GM21367 (cell line): ENCODE data around the gene IGFALS.
"Not testable (repeated sequence)": the region's sequence is repeated elsewhere in the genome, so short reads cannot be mapped to it uniquely, and the experiment has no call there.

Experiments used
- ATAC-seq: cut with Tn5 transposase; IDR thresholded peaks from one replicate; pipeline ENCODE4 v1.9.1; 2021; ENCODE audit not compliant: unreplicated experiment

The IGFALS gene

GRCh38 chr16:1818204-1818872 lies 24.8 kb upstream of the IGFALS start:
- ATAC-seq = no peak

DNA sequence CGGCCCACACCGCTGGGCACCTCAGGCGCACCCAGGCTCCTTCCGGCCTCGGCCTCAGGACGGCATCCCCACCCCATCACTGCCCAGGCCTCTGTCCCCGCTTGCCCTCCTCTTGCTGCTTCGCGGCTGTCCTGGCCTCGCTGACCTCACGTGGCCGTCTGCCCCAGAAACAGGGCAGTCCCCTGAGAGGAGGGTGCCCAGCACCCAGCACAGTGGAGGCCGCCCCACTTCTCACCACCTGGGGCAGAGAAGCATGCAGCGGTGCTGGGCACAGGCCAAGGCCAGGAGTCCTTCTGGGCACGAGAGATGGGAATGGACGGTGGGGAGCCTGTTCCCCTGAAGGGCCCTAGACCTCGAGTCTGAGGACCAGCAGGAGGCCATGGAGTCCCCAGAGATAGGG lies 24.2 kb upstream of the IGFALS start:
- no peak for ATAC-seq

DNA sequence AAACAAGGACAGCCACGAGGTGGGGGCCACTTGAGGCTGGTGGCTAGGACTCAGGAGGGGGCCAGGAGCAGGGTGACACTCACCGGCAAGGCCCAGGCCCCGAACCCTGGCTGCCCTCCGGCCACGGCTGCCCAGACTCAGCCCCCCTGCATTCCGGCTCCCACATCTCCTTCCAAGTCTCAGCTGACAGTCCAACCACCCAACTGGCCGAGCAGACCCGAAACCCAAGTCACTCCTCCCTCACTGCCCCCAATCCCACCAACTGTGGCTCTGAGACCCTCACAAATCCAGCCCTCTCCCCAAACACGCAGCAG lies 23.7 kb upstream of the IGFALS start:
- no peak for ATAC-seq

GRCh38 chr16:1816396-1817275 lies 23.1 kb upstream of the IGFALS start:
- ATAC-seq = no peak

GRCh38 chr16:1815461-1815860 lies 22.0 kb upstream of the IGFALS start:
- ATAC-seq = no peak

DNA sequence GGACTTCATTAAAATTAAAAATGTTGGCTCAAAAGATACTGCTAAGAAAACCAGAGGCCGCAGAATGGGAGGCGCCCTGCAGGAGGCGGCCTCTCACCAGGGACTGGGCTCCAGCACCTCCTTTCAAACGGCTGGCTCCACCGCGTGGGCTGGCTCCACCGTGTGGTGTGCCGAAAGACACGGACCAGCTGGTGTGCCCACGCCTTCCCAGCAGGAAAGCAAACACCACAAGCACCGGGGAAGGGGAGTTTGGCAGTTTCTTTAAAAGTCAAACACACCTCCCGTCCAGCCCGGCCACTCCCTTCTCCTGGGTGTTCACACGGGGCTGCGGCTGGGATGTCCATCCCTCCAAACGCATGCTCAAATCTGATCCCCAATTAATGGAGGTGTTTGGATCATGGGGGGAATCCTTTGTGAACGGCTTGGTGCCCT lies 19.2 kb upstream of the IGFALS start:
- no peak for ATAC-seq

GRCh38 chr16:1810536-1810935 lies 17.0 kb upstream of the IGFALS start:
- ATAC-seq = no peak

- ATAC-seq = no peak
These were observed 16.6 kb upstream of the IGFALS start for GRCh38 chr16:1810106-1810505.

- ATAC-seq = no peak
These were observed 15.8 kb upstream of the IGFALS start for GRCh38 chr16:1809281-1809801.

DNA sequence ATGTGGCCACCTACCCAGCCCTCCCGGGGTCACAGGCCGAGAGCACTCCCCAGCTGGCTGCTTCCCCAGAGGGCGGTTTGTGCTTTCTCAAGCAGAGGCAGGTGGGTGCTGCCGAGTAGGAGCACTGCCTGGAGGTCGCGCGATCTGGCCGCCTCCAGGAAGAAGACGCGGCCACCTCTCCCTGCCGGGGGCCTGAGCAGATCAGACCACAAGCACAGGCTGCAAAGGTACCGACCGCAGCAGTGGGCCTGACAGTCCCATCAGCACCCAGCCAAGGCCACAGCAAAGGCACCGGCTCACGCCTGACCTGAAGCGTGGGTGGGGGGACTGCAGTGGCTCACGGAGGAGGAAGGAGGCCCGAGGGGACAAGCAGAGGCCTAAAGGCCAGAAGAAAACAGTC lies 15.2 kb upstream of the IGFALS start:
- ATAC-seq = no peak

DNA sequence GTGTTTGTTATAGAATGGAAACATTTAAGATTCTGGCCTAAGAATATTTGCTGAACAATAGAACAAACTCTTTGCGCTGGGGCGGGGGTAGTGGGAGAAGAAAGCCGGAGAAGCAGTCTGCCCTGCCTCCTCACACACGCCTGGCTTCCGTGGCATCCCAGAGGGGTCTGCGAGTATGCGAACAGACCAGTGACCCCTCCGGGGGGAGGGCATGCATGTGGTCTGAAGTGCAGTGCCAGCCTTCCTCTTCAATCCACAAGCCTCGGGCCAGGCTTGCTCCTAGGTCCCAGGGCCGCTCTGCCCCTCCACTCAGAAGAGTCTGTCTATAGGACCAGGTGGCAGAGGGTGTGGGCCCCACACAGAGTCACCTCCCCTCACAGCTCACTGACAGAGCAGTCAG lies 14.1 kb upstream of the IGFALS start:
- ATAC-seq = no peak

DNA sequence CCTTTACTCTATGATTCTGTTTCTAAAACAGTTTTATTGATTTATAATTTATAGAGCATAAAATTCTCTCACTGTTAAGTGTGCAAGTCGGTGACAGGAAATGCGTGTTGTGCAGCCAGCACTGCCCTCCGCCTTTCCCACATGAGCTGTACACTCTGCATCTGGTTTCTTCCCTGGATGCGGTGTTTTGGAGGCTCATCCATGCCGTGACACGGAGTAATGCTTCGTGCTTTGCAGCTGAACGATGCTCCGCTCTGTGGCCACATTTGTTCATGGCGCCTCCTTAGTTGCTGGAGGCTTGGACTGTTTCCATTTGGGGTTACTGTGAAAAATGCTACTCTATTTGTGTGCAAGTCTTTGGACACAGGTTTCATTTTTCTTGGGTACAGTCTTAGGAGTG lies 7.2 kb upstream of the IGFALS start:
- no peak for ATAC-seq

- ATAC-seq = not testable (repeated sequence)
These were observed 5.8 kb upstream of the IGFALS start for GRCh38 chr16:1799263-1799662.

DNA sequence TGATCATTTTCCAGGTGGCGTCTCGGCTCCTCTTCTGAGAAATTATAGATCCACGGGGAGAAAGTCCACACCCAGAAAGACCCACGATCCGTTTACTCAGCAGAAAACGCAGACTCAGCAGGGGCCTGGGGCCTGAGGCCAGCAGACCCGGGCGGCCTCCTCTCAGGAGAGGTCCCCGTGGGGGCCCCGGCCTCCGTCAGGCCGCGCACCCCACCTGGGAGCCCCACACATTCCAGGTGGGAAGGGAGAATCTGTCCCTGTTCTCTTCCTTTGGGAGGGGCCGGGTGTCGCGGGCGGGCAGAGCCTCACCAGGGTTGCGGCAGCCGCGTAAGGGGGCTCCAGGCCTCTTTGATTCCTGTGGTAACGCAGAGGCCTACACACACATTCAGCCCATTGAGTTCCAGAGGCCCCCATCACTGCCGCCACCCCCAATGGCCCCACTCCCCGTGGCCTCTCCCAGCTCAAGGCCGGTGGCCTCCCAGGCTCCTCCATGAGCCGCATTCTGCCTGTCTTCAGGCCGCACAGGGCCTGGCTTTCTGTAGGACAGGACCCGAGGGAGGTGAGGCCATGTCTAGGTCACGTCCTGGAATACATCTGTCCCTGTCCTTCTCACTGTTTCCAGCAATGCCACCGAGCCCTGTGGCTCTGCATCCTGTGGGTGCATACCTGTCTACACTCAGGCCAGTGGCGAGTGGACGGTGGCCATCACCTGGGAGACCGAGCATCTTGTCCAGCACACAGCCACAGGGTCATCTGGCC lies 1.6 kb upstream of the IGFALS start:
- ATAC-seq = no peak

GRCh38 chr16:1794221-1794871 lies 841 bp upstream of the IGFALS start:
- ATAC-seq = no peak

GRCh38 chr16:1792836-1793577 lies 498 bp downstream of the IGFALS start:
- no peak for ATAC-seq

GRCh38 chr16:1791943-1792812 lies 1.3 kb downstream of the IGFALS start:
- ATAC-seq = no peak

DNA sequence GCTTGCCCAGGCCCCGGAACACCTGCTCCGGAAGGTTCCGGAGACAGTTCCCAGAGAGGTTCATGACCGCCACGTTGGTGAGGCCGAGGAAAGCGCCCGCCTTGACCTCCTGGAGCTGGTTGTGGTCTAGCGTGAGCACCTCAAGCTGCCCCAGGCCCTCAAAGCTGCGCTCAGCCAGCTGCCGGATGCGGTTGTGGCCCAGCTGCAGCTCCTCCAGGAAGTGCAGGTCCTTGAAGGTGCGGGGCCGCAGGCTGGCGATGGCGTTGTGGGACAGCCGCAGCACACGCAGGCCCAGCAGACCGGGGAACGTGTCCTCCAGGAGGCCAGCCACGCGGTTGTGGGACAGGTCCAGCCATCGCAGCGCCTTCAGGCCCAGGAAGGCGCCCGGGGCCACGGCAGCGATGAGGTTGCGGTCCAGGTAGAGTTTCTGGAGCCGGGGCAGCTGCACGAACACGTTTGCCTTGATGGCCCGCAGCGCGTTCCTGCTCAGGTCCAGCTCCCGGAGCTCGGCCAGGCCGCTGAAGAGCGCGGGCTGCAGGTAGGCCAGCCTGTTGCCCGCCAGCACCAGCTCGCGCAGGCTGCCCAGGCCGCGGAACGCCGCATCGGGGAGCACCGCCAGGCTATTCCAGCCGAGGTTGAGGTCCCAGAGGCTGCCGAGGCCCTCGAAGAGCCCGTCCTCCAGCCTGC lies 2.1 kb downstream of the IGFALS start:
- ATAC-seq = no peak
